Measurements from ENCODE around the gene STX16.

Gene STX16

GRCh38 chr20:58611236-58612030, 39.6 kb upstream of the STX16 start:
- peak; percentile 73 to 83 for DNase-seq (ENCODE audit: low read depth in 1 of 2, low spot score in 1 of 2)
- in situ Hi-C loops (cut with HindIII; ENCODE audit: low pct_unique_long_range_greater_than_20kb, low sequenced_read_pairs): no loop called here
- TF ChIP-seq JUND (IDR thresholded peaks at IDR 0.05; ENCODE audit: low read depth): no peak

DNA sequence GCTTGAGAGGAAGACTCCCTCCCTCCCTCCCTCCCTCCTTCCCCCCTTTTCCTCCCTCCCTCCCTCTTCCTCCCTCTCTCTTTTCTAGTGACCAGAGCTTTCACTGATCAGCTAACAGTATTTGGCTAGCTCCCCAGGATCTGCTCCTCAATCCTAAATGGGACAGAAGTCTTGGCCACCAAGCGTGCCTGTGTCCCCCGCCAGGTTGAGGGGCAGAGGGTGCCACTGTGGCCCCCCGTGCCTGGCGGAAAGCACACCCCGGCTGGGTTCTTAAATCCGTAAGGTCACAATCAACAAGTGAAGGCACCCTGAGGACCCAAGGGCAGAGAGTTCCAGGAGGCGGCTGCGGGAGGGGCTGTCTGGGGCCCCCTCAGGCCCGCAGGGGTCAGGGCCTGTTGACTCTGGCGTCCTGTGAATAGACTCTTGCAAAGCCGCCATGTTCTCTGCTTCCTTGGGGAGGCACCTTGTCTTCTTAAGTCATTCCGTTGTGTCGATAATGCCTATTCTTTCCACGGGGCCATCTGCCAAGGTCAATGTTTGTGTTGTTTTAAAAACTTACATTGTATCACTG, 38.9 kb upstream of the STX16 start:
- in situ Hi-C loops (cut with HindIII; ENCODE audit: low pct_unique_long_range_greater_than_20kb, low sequenced_read_pairs): no loop called here
- DNase-seq (ENCODE audit: low read depth in 1 of 2, low spot score in 1 of 2): no peak
- no peak for TF ChIP-seq JUND (IDR thresholded peaks at IDR 0.05; ENCODE audit: low read depth)

DNA sequence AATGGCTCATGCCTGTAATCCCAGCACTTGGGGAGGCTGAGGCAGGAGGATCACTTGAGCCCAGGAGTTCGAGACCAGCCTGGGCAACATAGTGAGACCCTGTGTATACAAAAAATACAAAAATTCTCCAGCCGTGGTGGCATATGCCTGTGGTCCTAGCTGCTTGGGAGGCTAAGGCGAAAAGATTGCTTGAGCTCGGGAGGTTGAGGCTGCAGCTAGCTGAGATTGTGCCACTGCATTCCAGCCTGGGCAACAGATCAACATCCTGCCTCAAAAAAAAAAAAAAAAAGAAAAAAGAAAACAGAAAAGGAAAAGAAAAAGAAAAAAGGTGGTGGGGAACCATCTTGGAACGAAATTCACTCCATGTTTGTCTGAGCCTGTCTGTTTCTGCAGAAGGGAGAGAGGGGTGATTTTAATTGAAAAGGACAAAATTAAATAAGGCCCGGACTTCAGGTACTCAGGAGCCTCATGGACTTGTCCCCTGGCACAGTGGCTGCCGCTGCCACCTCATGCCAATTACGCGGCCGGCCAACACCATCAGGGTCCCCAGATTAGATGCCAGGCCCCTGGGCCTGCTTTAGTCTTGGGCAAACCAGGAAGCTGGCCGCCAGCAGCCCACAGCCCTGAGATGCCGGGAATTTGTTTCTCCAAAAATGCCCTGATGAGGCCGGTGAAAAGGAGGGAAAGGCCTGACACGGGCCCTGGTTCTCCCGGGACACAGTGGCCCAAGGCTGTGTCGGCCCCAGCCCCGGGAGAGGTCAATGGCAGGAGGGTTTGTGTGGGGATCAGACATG, 37.8 kb upstream of the STX16 start:
- in situ Hi-C loops (cut with HindIII; ENCODE audit: low pct_unique_long_range_greater_than_20kb, low sequenced_read_pairs): no loop called here
- DNase-seq (ENCODE audit: low read depth in 1 of 2, low spot score in 1 of 2): no peak
- TF ChIP-seq JUND (IDR thresholded peaks at IDR 0.05; ENCODE audit: low read depth): no peak

DNA sequence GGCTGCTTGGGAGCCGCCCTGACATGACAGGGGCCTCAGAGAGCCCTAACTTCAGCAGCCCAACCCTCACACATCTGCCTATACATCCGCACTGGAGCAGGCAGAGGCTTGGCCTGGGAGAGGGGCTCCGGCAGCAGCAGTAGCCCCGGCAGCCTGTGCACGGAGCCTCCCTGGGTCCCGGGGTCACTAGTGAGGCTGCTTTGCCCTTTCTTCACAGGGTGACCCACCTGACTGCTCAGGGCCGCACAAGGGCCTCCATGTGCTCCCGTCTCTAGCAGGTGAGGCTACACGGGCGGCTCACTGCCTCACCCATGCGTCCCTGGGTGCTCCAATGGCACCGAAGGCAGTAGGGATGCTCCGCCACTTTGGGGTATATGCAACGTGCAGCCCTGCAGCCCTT, 36.7 kb upstream of the STX16 start:
- TF ChIP-seq JUND (IDR thresholded peaks at IDR 0.05; ENCODE audit: low read depth): no peak
- no peak for DNase-seq (ENCODE audit: low read depth in 1 of 2, low spot score in 1 of 2)
- in situ Hi-C loops (cut with HindIII; ENCODE audit: low pct_unique_long_range_greater_than_20kb, low sequenced_read_pairs): no loop called here

GRCh38 chr20:58614984-58615760, 35.9 kb upstream of the STX16 start:
- in situ Hi-C loops (cut with HindIII; ENCODE audit: low pct_unique_long_range_greater_than_20kb, low sequenced_read_pairs): no loop called here
- peak; percentile 64 to 77 for DNase-seq (ENCODE audit: low read depth in 1 of 2, low spot score in 1 of 2)
- no peak for TF ChIP-seq JUND (IDR thresholded peaks at IDR 0.05; ENCODE audit: low read depth)

- in situ Hi-C loops (cut with HindIII; ENCODE audit: low pct_unique_long_range_greater_than_20kb, low sequenced_read_pairs): no loop called here
- no peak for DNase-seq (ENCODE audit: low read depth in 1 of 2, low spot score in 1 of 2)
- TF ChIP-seq JUND (IDR thresholded peaks at IDR 0.05; ENCODE audit: low read depth): no peak
These were observed 34.7 kb upstream of the STX16 start for GRCh38 chr20:58616411-58616810.

DNA sequence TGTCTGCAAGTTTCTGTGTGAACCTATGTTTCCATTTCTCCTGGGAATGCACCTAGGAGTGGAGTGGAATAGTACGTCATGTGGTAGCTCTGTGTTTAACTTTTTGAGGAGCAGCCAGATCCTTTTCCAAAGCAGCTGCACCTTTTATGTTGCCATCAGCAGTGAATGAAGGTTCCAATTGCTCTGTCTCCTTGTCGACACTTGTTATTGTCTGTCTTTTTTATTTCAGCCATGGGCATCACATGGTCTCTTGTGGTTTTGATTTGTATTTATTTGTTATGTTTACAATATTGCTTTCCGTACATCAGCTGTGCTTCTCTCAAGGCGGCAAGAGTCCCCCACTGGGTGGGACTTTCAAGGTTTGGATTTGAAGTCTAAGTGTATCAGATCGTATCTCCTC, 33.9 kb upstream of the STX16 start:
- DNase-seq (ENCODE audit: low read depth in 1 of 2, low spot score in 1 of 2): no peak
- no peak for TF ChIP-seq JUND (IDR thresholded peaks at IDR 0.05; ENCODE audit: low read depth)
- in situ Hi-C loops (cut with HindIII; ENCODE audit: low pct_unique_long_range_greater_than_20kb, low sequenced_read_pairs): no loop called here

DNA sequence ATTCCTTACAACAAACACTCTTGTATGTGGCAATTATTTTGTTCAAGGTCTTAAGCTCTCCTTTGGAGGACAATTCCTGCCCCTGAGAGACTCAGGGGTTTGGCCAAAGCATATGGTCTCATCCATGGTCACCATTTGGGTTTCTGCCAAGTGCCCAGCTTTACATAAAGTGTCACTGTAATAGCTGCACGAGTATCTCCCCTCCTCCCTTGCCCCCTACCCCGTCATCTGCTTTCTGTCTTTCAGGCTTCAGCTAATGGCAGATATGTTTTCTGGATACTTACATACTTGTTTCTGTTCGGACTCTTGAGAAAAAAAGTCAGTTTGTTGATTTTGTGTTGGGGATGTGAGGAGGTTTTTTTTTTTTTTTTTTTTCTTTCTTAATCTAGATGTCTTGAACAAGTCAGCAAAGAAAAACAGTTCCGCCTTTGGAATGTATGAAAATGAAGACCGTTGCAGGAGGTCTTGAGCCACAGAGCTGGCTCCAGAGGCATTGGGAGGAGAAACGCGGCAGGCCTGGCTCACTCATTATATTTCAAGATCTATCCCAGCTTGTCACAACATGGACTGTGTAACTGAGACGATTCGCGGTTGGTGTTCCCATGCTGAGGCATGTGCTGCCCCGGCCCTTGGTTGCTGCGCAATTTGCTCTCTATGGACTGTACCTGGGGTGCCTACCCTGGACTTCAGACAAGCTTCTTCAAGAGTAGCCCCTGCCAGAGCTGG, 32.6 kb upstream of the STX16 start:
- TF ChIP-seq JUND (IDR thresholded peaks at IDR 0.05; ENCODE audit: low read depth): no peak
- in situ Hi-C loops (cut with HindIII; ENCODE audit: low pct_unique_long_range_greater_than_20kb, low sequenced_read_pairs): no loop called here
- DNase-seq (ENCODE audit: low read depth in 1 of 2, low spot score in 1 of 2): no peak

DNA sequence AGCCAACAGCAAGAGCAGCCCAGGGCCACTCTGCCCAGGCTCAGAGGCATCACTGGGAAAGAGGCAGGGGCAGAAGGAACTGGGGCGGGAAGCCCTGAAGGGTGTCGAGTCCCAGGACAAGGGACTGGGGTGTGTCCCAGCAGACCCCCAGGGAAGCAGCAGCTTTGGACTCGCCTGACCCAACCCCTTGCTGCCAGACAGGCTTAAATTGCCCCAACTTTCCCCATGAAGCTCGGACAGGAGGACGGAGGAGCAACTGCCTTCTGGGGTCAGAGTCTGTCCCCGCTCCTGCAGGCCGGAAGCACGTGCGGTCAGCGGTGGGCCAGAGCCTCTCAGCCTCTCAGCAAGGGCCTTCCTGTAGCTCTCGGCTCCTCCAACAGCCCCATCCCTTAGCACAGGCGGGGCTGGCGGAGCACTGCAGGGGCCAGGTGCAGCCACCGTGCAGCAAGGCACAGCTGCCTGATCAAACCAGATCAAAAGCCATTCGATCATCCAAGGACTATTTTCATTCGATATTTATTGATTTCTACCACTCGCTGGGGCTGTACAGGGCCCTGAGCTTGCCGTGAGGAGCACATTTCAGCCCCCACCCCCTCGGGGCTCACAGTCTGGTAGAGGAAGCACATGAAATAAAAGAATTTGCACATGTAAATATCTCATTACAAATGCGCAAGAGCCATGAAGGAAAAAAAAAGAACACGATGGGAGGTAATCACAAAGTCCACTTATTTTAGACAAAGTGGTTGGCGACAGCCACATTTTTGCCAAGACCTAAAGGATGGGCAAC, 31.8 kb upstream of the STX16 start:
- in situ Hi-C loops (cut with HindIII; ENCODE audit: low pct_unique_long_range_greater_than_20kb, low sequenced_read_pairs): no loop called here
- no peak for TF ChIP-seq JUND (IDR thresholded peaks at IDR 0.05; ENCODE audit: low read depth)
- no peak for DNase-seq (ENCODE audit: low read depth in 1 of 2, low spot score in 1 of 2)

DNA sequence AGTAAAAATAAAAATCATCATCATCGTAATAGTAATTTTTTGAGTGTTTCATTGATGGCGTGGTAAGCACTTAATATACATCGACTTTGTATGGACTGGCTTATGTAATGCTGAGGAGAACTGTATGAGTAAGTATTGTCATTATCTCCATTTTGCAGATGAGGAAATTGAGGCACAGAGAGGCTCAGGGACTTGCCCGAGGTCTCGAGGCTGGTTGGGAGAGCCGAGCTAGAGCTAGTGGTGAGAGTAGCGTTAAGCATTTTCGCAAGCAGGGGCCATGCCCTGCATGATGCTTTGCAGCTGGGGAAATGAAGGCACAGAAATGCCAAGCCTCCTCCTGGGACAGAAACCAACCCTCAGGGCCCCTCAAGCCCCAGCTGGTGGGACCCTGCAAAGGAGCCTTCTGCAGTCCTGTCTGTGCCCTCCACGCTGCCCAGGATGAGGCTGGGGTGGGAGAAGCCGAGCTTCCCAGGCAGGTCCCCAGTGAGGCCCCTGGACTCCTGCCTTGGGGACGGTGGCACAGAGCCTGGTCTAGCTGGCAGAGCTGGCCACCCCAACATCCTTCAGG, 31.1 kb upstream of the STX16 start:
- in situ Hi-C loops (cut with HindIII; ENCODE audit: low pct_unique_long_range_greater_than_20kb, low sequenced_read_pairs): no loop called here
- peak in 1 of 2 experiments; percentile 53 for DNase-seq (ENCODE audit: low read depth in 1 of 2, low spot score in 1 of 2)
- TF ChIP-seq JUND (IDR thresholded peaks at IDR 0.05; ENCODE audit: low read depth): no peak
